Tibial artery (tissue), 4 donors: ENCODE data around the gene REG4.

Experiments used
- DNase-seq, 2 donors: peaks; one replicate each; pipeline ENCODE4 v3.0.0-alpha.2; 2019
- H3K27ac ChIP-seq, 2 donors: fragments of 200-600 bp; sonication (generic) in 1 of 2; 1 replicate in 1 of 2; 2 replicates in 1 of 2; pipeline ENCODE4 v1.5.1; 2018 to 2019; ENCODE audit warnings: mild to moderate bottlenecking in 1 of 2
- H3K27me3 ChIP-seq, 2 donors: fragments of 200-600 bp; sonication (generic) in 1 of 2; one replicate each; pipeline versions ENCODE4 v1.5.1 to v1.6.0; 2016 to 2019
- H3K36me3 ChIP-seq, 3 donors: fragments of 200-600 bp; sonication (generic) in 2 of 3; one replicate each; pipeline ENCODE4 v1.5.1; 2016 to 2019; ENCODE audit warnings: mild to moderate bottlenecking in 2 of 3
- H3K4me1 ChIP-seq, 4 donors: fragments of 200-600 bp; sonication (generic) in 2 of 4; 1 replicate in 3 of 4; 2 replicates in 1 of 4; pipeline ENCODE4 v1.5.1; 2016 to 2019
- H3K4me3 ChIP-seq, 2 donors: fragments of 200-600 bp; sonication (generic) in 1 of 2; 1 replicate in 1 of 2; 2 replicates in 1 of 2; pipeline ENCODE4 v1.5.1; 2018 to 2019; ENCODE audit warnings: mild to moderate bottlenecking in 2 of 2
- H3K9me3 ChIP-seq, 3 donors: fragments of 200-600 bp; sonication (generic) in 1 of 3; one replicate each; pipeline ENCODE4 v1.5.1; 2016 to 2019
- intact Hi-C: fragments of 100-400 bp; cut with DNase I; formaldehyde crosslinking; loops from one replicate; pipeline ENCODE4 v1.15.0; 2023; ENCODE audit warnings: low total_unique reads
- TF ChIP-seq, protein P1 (sequence below), 2 experiments: fragments of 200-600 bp in 1 of 2; fragments of 450-650 bp in 1 of 2; IDR thresholded peaks; one replicate each; pipeline ENCODE4 v1.5.1; 2017 to 2019; ENCODE audit warnings: antibody characterized with exemption in 2 of 2, mild to moderate bottlenecking in 1 of 2, moderate library complexity in 1 of 2

Gene REG4

DNA sequence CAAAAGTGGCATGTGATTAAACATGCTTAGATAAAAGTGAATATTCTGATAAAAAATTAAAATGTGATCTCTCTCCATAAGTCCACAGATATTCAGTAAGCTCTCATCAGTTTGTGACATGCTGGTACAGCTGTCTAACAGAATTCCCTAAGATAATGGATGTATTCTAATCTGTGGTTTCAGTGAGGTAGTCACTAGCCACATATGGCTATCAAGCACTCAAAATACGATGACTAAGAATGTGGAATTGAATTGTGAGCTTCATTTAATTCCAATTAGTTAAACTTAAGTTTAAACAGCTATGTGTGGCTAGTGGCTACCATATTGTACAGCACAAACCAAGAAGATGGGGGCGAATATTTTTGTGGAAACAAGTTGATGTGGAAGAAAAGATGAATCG, 4.1 kb upstream of the REG4 start:
- TF ChIP-seq, protein P1, sequence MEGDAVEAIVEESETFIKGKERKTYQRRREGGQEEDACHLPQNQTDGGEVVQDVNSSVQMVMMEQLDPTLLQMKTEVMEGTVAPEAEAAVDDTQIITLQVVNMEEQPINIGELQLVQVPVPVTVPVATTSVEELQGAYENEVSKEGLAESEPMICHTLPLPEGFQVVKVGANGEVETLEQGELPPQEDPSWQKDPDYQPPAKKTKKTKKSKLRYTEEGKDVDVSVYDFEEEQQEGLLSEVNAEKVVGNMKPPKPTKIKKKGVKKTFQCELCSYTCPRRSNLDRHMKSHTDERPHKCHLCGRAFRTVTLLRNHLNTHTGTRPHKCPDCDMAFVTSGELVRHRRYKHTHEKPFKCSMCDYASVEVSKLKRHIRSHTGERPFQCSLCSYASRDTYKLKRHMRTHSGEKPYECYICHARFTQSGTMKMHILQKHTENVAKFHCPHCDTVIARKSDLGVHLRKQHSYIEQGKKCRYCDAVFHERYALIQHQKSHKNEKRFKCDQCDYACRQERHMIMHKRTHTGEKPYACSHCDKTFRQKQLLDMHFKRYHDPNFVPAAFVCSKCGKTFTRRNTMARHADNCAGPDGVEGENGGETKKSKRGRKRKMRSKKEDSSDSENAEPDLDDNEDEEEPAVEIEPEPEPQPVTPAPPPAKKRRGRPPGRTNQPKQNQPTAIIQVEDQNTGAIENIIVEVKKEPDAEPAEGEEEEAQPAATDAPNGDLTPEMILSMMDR (IDR thresholded peaks at IDR 0.05), result no peak
- no peaks in the 10 kb centered on the region for H3K4me1 ChIP-seq
- no peak overlapping the region for H3K4me3 ChIP-seq
- no peak for DNase-seq
- no peaks in the 10 kb centered on the region for H3K36me3 ChIP-seq
- intact Hi-C loops, result no loop called here
- no peaks in the 10 kb centered on the region for H3K9me3 ChIP-seq
- no peaks in the 10 kb centered on the region for H3K27me3 ChIP-seq
- H3K27ac ChIP-seq, result no peak overlapping the region

DNA sequence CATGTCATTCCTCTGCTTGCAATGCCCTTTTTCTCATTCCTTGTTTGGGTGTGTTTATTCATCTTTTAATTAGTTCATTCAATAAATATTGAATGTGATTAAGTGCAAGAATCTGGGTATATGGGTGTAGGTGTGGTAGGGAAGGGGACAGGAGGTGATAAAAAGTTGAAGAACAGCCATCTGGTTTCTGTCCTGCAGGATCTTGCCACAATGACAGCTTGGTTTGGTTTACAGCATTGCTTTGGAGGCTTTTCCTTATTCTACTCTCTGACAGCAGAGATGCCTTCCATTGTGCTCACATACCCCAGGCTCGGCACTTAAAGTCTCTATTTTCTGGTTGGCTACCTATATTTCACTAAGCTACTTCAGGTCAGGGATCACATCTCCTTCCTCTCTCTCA, 3.0 kb upstream of the REG4 start:
- no peak for DNase-seq
- Histone ChIP-seq H3K27me3 (no peaks in the 10 kb centered on the region), H3K36me3 (no peaks in the 10 kb centered on the region), H3K4me3 (no peak overlapping the region), H3K27ac (no peak overlapping the region), H3K4me1 (no peaks in the 10 kb centered on the region), H3K9me3 (no peaks in the 10 kb centered on the region)
- TF ChIP-seq, protein P1 (IDR thresholded peaks at IDR 0.05), result no peak
- intact Hi-C loops, result no loop called here

DNA sequence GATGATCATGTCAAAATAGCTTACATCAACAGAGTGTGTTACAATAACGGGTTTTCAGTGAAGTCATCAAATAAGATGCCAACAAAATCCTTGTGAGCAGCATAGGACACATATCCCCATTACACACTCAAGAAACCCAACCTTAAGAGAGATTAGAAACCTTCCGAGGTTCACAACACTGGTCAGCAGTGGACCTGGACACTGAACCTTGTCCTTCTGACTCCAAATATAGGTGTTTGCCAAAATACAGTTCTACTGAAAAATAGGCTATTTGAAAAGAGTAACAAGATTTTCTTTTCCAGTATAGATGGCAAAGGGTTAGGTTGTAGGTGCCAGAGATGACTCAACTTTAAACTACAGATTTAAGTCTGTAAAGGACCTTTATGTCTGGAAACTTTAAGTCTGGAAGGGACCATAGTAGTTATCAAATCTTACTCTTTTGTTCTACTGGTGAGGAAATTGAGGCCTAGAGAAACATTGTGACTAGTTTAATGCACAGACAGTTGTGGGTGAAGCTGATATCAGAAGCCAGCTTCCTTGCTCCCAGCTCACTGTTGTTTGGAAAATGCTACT, 811 bp upstream of the REG4 start:
- Histone ChIP-seq H3K4me1 (no peaks in the 10 kb centered on the region), H3K27me3 (peaks cover 0 to 10% of the 10 kb centered on the region in 2 donors), H3K27ac (no peak overlapping the region), H3K9me3 (no peaks in the 10 kb centered on the region), H3K36me3 (no peaks in the 10 kb centered on the region), H3K4me3 (no peak overlapping the region)
- no peak for DNase-seq
- intact Hi-C loops, result no loop called here
- TF ChIP-seq, protein P1 (IDR thresholded peaks at IDR 0.05), result no peak

DNA sequence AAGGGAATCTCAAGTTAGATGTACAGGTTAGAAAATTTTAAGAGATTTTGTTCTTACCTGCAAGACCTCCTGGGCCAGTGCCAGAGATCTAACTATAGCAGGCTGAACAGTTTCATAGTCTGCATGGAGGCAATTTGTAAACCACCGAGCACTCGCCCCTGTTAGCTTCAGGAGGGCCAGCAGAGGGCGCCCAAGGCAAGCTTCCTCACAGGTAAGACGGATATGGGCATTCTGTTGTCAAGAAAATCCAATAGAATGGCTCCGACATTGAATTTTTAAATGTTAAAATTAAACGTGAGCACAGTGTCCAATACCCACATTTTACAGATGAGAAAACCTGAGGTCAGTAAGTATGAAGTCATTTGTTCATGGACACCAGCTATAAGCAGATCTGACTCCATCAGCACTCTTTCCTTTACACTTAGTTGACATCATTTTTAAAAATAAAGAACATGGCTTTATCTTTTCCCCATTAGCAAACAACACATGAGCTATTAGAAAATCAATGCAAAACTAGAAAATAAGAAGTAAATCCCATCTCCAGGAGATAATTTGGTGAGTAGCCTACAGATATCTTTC, 2.2 kb downstream of the REG4 start:
- H3K27me3 ChIP-seq, result peaks cover 0 to 12% of the 10 kb centered on the region in 2 donors
- no peak overlapping the region for H3K27ac ChIP-seq
- H3K36me3 ChIP-seq, result no peaks in the 10 kb centered on the region
- H3K4me1 ChIP-seq, result no peaks in the 10 kb centered on the region
- intact Hi-C loops, result no loop called here
- peak; percentile 46 to 77 for DNase-seq
- no peak overlapping the region for H3K4me3 ChIP-seq
- TF ChIP-seq, protein P1 (IDR thresholded peaks at IDR 0.05), result peak; percentile 64 to 86
- H3K9me3 ChIP-seq, result no peaks in the 10 kb centered on the region

DNA sequence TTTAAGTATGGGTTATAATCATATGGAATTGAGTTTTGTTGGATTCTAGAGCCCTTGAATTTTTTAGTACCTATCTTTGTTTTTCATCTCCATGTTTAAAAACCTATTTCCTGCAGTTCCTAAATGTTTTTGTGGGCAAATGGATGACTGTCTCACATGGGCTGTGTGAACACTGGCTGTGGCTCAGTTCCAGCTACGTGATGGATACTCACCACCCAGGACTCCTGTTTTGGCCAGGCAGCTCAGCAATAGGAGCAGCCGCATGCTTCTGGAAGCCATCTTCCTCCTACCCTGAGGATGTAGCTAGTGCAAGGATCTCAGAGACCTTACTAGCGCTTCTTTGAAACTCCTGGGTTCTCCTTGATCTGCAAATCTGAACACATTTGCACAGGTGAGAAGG, 2.8 kb downstream of the REG4 start:
- no peaks in the 10 kb centered on the region for H3K36me3 ChIP-seq
- no peak overlapping the region for H3K27ac ChIP-seq
- TF ChIP-seq, protein P1 (IDR thresholded peaks at IDR 0.05), result no peak
- H3K27me3 ChIP-seq, result peaks cover 0 to 12% of the 10 kb centered on the region in 2 donors
- H3K4me3 ChIP-seq, result no peak overlapping the region
- no peaks in the 10 kb centered on the region for H3K9me3 ChIP-seq
- intact Hi-C loops, result no loop called here
- no peak for DNase-seq
- H3K4me1 ChIP-seq, result no peaks in the 10 kb centered on the region
